Head of caudate nucleus (tissue), 42 donors: ENCODE measurements around the gene COPG2.

Source experiments
- DNase-seq, 42 donors: peaks; one replicate each; pipeline versions ENCODE4 v3.0.0 to v3.0.0-alpha.2; 2020 to 2021; ENCODE audit warnings: mixed read lengths in 7 of 42
- intact Hi-C: fragments of 100-400 bp; cut with DNase I; formaldehyde crosslinking; loops from one replicate; pipeline ENCODE4 v1.15.0; 2022

Gene COPG2

GRCh38 chr7:130486954-130487436 is 181.6 kb downstream of the COPG2 start:
- peak in 6 of 42 donors; percentile 18 to 41 (median 28) for DNase-seq

GRCh38 chr7:130486114-130486953 is 182.2 kb downstream of the COPG2 start:
- intact Hi-C loops = loop anchor here (10.0 kb wide), 1 partner anchor 212 kb away; no protein-coding TSS in a partner anchor
- peak; percentile 23 to 80 (median 57) for DNase-seq

More at GRCh38 chr7:130486954-130487436, 181.6 kb downstream of the COPG2 start:
- intact Hi-C loops = loop anchor here (10.0 kb wide), 1 partner anchor 212 kb away; no protein-coding TSS in a partner anchor

- intact Hi-C loops = loop anchor here (10.0 kb wide), 1 partner anchor 211 kb away; no protein-coding TSS in a partner anchor
- no peak for DNase-seq
Observed at GRCh38 chr7:130485734-130486113, 182.8 kb downstream of the COPG2 start.

GRCh38 chr7:130483031-130483430 is 185.5 kb downstream of the COPG2 start:
- no peak for DNase-seq
- intact Hi-C loops = loop anchor here (10.0 kb wide), 1 partner anchor 208 kb away; no protein-coding TSS in a partner anchor

- intact Hi-C loops = loop anchor here (10.0 kb wide), 1 partner anchor 207 kb away; no protein-coding TSS in a partner anchor
- no peak for DNase-seq
Observed at GRCh38 chr7:130481898-130482297, 186.7 kb downstream of the COPG2 start.

- intact Hi-C loops = loop anchor here (10.0 kb wide), 1 partner anchor 205 kb away; no protein-coding TSS in a partner anchor
Observed at GRCh38 chr7:130479716-130480400, 188.7 kb downstream of the COPG2 start.

GRCh38 chr7:130478991-130479390 is 189.6 kb downstream of the COPG2 start:
- intact Hi-C loops = no loop called here
- DNase-seq = no peak

More at GRCh38 chr7:130479716-130480400, 188.7 kb downstream of the COPG2 start:
- no peak for DNase-seq

GRCh38 chr7:130476297-130477150 is 192.0 kb downstream of the COPG2 start:
- intact Hi-C loops = no loop called here
- DNase-seq = no peak

GRCh38 chr7:130475776-130476175 is 192.8 kb downstream of the COPG2 start:
- intact Hi-C loops = no loop called here
- DNase-seq = no peak

- intact Hi-C loops = no loop called here
- DNase-seq = no peak
Observed at GRCh38 chr7:130473876-130474275, 194.7 kb downstream of the COPG2 start.

- DNase-seq = no peak
- intact Hi-C loops = no loop called here
Observed at GRCh38 chr7:130473289-130473688, 195.3 kb downstream of the COPG2 start.

GRCh38 chr7:130471974-130472373 is 196.6 kb downstream of the COPG2 start:
- DNase-seq = no peak
- intact Hi-C loops = no loop called here

- no peak for DNase-seq
- intact Hi-C loops = no loop called here
Observed at GRCh38 chr7:130468612-130469011, 199.9 kb downstream of the COPG2 start.

GRCh38 chr7:130463553-130464434 is 204.8 kb downstream of the COPG2 start:
- intact Hi-C loops = no loop called here
- no peak for DNase-seq

GRCh38 chr7:130461272-130461671 is 207.3 kb downstream of the COPG2 start:
- intact Hi-C loops = no loop called here
- no peak for DNase-seq

GRCh38 chr7:130458257-130458656 is 210.3 kb downstream of the COPG2 start:
- intact Hi-C loops = no loop called here
- no peak for DNase-seq
